HEK293 (cell line): ENCODE data around the gene SORL1.

Experiments used
- CTCF ChIA-PET: fragments of 350-600 bp; formaldehyde crosslinking; extraction: SDS; loops from one replicate; lab custom pipeline; 2021; ENCODE audit warnings: antibody characterized with exemption; lab: Yijun Ruan, JAX
- POLR2A ChIA-PET: fragments of 300-600 bp; formaldehyde crosslinking; extraction: SDS; loops from one replicate; lab custom pipeline; 2020; ENCODE audit warnings: antibody characterized with exemption, inconsistent platforms; lab: Yijun Ruan, JAX
- H3K27ac ChIP-seq: fragments of 200-500 bp; sonication (Bioruptor generic); 2 replicates; pipeline ENCODE4 v1.5.1; 2014; ENCODE audit warnings: low read depth, low read length, control low read depth, inconsistent platforms; ENCODE audit errors: extremely low read depth
- H3K36me3 ChIP-seq, 2 experiments: fragments of 200-500 bp in 1 of 2; sonication (Bioruptor generic) in 1 of 2; 1 replicate in 1 of 2; 2 replicates in 1 of 2; pipeline ENCODE4 v1.5.1; 2014 to 2017; ENCODE audit warnings: inconsistent platforms in 2 of 2, low read length in 2 of 2; ENCODE audit not compliant: control insufficient read depth in 2 of 2, insufficient read depth in 1 of 2
- H3K4me1 ChIP-seq: fragments of 200-500 bp; sonication (Bioruptor generic); 2 replicates; pipeline ENCODE4 v1.5.1; 2014; ENCODE audit warnings: mild to moderate bottlenecking, low read length, inconsistent platforms; ENCODE audit not compliant: control insufficient read depth, insufficient read depth
- H3K4me3 ChIP-seq: 2 replicates; pipeline ENCODE4 v1.5.1; 2011; ENCODE audit warnings: low read depth, mild to moderate bottlenecking, control low read depth, low read length, moderate library complexity
- H3K9me3 ChIP-seq: fragments of 200-500 bp; sonication (Bioruptor generic); 2 replicates; pipeline ENCODE4 v1.5.1; 2014; ENCODE audit warnings: low read depth, low read length, inconsistent platforms; ENCODE audit not compliant: control insufficient read depth, insufficient read depth
- INSM2 ChIP-seq: fragments of 450-650 bp; formaldehyde crosslinking; IDR thresholded peaks from 2 replicates; pipeline ENCODE4 v1.5.1; 2016; ENCODE audit warnings: missing biosample characterization, missing genetic modification characterization
- KLF1 ChIP-seq: fragments of 450-650 bp; formaldehyde crosslinking; IDR thresholded peaks from 2 replicates; pipeline ENCODE4 v1.5.1; 2016; ENCODE audit warnings: missing biosample characterization, missing genetic modification characterization
- PRDM6 ChIP-seq: fragments of 450-650 bp; formaldehyde crosslinking; IDR thresholded peaks from 2 replicates; pipeline ENCODE4 v1.5.1; 2017; ENCODE audit warnings: missing biosample characterization, missing genetic modification characterization
- RBAK ChIP-seq: fragments of 450-650 bp; formaldehyde crosslinking; IDR thresholded peaks from 2 replicates; pipeline ENCODE4 v1.5.1; 2016; ENCODE audit warnings: missing biosample characterization, missing genetic modification characterization
- SP7 ChIP-seq: fragments of 450-650 bp; formaldehyde crosslinking; IDR thresholded peaks from 2 replicates; pipeline ENCODE4 v1.5.1; 2016; ENCODE audit warnings: missing biosample characterization, missing genetic modification characterization
- ZBTB44 ChIP-seq: fragments of 450-650 bp; IDR thresholded peaks from 2 replicates; pipeline ENCODE4 v1.5.1; 2018; ENCODE audit warnings: missing biosample characterization, mild to moderate bottlenecking, missing genetic modification characterization
- ZBTB8A ChIP-seq: fragments of 450-650 bp; formaldehyde crosslinking; IDR thresholded peaks from 2 replicates; pipeline ENCODE4 v1.5.1; 2016; ENCODE audit warnings: missing biosample characterization, missing genetic modification characterization
- ZNF202 ChIP-seq: fragments of 450-650 bp; formaldehyde crosslinking; IDR thresholded peaks from 2 replicates; pipeline ENCODE4 v1.5.1; 2016; ENCODE audit warnings: missing biosample characterization, missing genetic modification characterization, borderline replicate concordance
- ZNF223 ChIP-seq: fragments of 450-650 bp; formaldehyde crosslinking; IDR thresholded peaks from 2 replicates; pipeline ENCODE4 v1.5.1; 2016; ENCODE audit warnings: missing biosample characterization, missing genetic modification characterization
- ZNF26 ChIP-seq: fragments of 450-650 bp; formaldehyde crosslinking; IDR thresholded peaks from 2 replicates; pipeline ENCODE4 v1.5.1; 2016; ENCODE audit warnings: missing biosample characterization, missing genetic modification characterization
- ZNF391 ChIP-seq: fragments of 450-650 bp; formaldehyde crosslinking; IDR thresholded peaks from 2 replicates; pipeline ENCODE4 v1.5.1; 2016; ENCODE audit warnings: low read depth, missing biosample characterization, missing genetic modification characterization, borderline replicate concordance
- ZNF513 ChIP-seq: fragments of 450-650 bp; IDR thresholded peaks from 2 replicates; pipeline ENCODE4 v1.5.1; 2018; ENCODE audit warnings: missing biosample characterization, missing genetic modification characterization
- ZNF558 ChIP-seq: fragments of 450-650 bp; formaldehyde crosslinking; IDR thresholded peaks from 2 replicates; pipeline ENCODE4 v1.5.1; 2016; ENCODE audit warnings: missing biosample characterization, missing genetic modification characterization
- ZNF600 ChIP-seq: fragments of 450-650 bp; formaldehyde crosslinking; IDR thresholded peaks from 2 replicates; pipeline ENCODE4 v1.5.1; 2016; ENCODE audit warnings: missing biosample characterization, missing genetic modification characterization
- ZXDB ChIP-seq: fragments of 450-650 bp; formaldehyde crosslinking; IDR thresholded peaks from 2 replicates; pipeline ENCODE4 v1.5.1; 2016; ENCODE audit warnings: missing biosample characterization, missing genetic modification characterization
- TF ChIP-seq, protein P1 (sequence below): fragments of 450-650 bp; formaldehyde crosslinking; IDR thresholded peaks from 2 replicates; pipeline ENCODE4 v1.5.1; 2016; ENCODE audit warnings: missing biosample characterization, missing genetic modification characterization, borderline replicate concordance
- TF ChIP-seq, protein P2 (sequence below): fragments of 450-650 bp; formaldehyde crosslinking; IDR thresholded peaks from 2 replicates; pipeline ENCODE4 v1.5.1; 2016; ENCODE audit warnings: missing biosample characterization, missing genetic modification characterization

Gene SORL1

DNA sequence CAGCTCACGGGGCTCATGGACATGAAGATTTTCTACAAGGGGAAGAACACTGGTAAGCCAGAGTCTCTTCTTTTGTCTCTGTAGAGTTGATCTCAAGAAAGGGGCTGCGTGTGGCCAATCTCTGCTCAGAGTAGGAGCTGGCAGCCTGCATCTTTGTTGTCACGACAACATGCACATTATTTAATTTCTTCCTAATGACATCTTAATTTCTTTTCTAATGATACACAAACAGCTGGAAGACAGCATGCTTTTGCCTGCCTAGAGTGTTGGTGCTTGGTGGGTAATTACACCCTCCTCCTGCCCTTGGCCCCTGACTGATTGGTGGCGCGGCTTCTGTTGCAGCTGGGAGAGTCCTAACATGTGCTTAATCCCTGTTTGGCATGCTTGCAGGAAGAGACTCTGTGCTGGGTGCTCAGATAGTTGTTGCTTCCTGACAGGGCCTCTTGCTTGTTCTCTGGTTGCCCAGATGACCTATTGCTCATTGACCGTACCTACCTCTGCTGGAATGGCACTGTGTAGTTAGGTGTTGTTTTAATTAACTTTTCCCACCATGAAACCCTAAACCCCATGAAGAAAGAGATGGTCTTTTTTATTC, 107.6 kb downstream of the SORL1 start (continued):
- TF ChIP-seq SP7 (tag by site-specific recombination) (no peak), RBAK (tag by site-specific recombination) (no peak), ZBTB8A (tag by site-specific recombination) (no peak)

DNA sequence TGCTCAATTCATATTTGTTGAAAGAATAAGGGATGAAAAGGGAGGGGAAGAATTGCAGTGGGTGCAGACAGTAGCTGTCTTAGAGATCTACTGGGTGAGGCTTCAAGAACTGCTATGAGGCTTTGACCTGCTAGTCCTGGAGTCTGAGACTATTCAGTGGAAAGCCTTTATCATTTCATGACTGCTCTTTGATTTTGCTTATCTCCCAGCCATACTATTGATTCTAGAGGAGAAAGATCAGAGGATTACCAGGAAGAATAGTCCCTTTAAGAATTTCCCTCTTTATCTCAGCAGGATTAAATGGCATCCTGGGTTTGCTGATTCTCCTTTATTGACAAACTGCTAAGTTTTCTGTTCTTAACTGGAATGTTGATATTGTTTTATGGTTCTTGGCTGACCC, 108.1 kb downstream of the SORL1 start:
- Histone ChIP-seq H3K4me3 (no peak overlapping the region), H3K4me1 (no peaks in the 10 kb centered on the region), H3K9me3 (no peaks in the 10 kb centered on the region), H3K36me3 (peaks cover 0 to 4% of the 10 kb centered on the region in 2 experiments; a peak in 1 of 3 replicates), H3K27ac (no peak overlapping the region)
- CTCF ChIA-PET, result no interaction called here
- TF ChIP-seq ZNF513 (tag by site-specific recombination) (no peak), INSM2 (no peak), ZNF558 (tag by site-specific recombination) (no peak), ZNF26 (tag by site-specific recombination) (no peak), ZNF600 (tag by site-specific recombination) (no peak), ZNF223 (tag by site-specific recombination) (no peak), ZNF391 (tag by site-specific recombination) (no peak), KLF1 (tag by site-specific recombination) (no peak)
- TF ChIP-seq, protein P1, sequence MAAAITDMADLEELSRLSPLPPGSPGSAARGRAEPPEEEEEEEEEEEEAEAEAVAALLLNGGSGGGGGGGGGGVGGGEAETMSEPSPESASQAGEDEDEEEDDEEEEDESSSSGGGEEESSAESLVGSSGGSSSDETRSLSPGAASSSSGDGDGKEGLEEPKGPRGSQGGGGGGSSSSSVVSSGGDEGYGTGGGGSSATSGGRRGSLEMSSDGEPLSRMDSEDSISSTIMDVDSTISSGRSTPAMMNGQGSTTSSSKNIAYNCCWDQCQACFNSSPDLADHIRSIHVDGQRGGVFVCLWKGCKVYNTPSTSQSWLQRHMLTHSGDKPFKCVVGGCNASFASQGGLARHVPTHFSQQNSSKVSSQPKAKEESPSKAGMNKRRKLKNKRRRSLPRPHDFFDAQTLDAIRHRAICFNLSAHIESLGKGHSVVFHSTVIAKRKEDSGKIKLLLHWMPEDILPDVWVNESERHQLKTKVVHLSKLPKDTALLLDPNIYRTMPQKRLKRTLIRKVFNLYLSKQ (tag by site-specific recombination), result no peak
- TF ChIP-seq, protein P2, sequence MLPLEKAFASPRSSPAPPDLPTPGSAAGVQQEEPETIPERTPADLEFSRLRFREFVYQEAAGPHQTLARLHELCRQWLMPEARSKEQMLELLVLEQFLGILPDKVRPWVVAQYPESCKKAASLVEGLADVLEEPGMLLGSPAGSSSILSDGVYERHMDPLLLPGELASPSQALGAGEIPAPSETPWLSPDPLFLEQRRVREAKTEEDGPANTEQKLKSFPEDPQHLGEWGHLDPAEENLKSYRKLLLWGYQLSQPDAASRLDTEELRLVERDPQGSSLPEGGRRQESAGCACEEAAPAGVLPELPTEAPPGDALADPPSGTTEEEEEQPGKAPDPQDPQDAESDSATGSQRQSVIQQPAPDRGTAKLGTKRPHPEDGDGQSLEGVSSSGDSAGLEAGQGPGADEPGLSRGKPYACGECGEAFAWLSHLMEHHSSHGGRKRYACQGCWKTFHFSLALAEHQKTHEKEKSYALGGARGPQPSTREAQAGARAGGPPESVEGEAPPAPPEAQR (tag by site-specific recombination), result no peak
- POLR2A ChIA-PET, result no interaction called here

GRCh38 chr11:121561240-121561639, 109.1 kb downstream of the SORL1 start:
- no peak overlapping the region for H3K27ac ChIP-seq
- no peaks in the 10 kb centered on the region for H3K9me3 ChIP-seq
- H3K4me3 ChIP-seq, result no peak overlapping the region
- POLR2A ChIA-PET, result no interaction called here
- H3K4me1 ChIP-seq, result no peaks in the 10 kb centered on the region
- CTCF ChIA-PET, result interaction anchor here (0.7 kb wide), 1 partner anchor 510 kb away, joined by 4 read pairs; no protein-coding TSS in a partner anchor
- peaks cover 0 to 4% of the 10 kb centered on the region in 2 experiments; a peak in 1 of 3 replicates for H3K36me3 ChIP-seq
- TF ChIP-seq ZXDB (tag by site-specific recombination) (no peak), ZNF202 (no peak), PRDM6 (tag by site-specific recombination) (no peak), ZBTB44 (tag by site-specific recombination) (no peak)
